NCI-H2196 (cell line): ENCODE data around the gene SHCBP1.

ENCODE experiments used
- DNase-seq: peaks from one replicate; lab custom pipeline; 2025; ENCODE audit not compliant: unreplicated experiment; lab: John Stamatoyannopoulos, UW

The SHCBP1 gene

DNA sequence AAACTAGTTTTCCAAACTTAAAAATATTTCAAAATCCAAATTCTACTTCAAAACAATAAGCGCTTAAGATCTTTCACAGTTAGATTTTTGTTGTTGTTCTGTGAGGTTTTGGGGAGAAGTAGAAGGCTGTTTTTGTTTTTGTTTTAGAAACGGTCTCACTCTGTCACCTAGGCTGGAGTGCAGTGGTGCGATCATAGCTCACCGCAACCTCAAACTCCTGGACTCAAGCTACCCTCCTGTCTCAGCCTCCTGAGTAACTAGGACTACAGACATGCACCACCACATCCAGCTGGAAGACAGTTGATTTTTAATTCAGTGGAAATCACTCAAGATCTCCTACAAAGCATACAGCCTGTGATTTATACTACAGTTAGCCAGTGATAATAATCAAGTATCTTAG lies 2.7 kb downstream of the SHCBP1 start:
- no peak for DNase-seq

DNA sequence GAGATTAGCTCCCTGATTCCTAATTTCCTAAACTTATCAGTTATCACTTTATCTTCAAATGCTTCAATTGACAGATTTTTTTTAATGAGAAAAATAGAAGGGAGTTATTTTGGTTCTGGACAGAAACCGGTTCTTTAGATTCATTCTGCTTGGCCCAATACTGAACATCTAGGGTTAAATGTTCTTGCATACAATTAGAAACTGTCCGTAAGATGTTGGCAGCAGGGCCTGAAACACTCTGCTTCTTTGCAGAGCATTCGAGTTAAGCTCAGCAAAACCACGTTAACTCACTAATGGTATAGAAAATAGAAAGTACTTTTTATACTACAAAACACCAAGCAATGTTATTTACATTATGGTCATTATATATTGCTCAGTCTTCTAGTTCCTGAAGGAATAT lies 7.2 kb downstream of the SHCBP1 start:
- no peak for DNase-seq

DNA sequence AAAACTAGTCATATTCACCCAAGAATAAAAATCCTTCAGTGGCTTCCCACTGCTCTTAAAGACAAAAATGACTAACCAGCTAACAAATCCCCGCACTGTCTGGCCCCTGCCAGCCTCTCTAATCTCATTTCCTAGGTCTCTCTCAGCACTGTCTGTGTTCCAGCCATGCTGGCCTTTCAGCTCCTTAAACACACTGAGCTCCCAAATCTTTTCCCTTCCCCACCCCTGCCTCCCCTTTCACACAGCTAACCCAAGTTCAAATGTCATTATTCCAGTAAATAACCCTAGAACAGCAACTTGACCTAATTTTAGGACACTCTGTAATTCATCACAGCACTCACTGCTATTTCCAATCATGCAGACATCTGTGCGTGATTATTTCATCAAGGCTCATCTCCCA lies 7.8 kb downstream of the SHCBP1 start:
- no peak for DNase-seq

DNA sequence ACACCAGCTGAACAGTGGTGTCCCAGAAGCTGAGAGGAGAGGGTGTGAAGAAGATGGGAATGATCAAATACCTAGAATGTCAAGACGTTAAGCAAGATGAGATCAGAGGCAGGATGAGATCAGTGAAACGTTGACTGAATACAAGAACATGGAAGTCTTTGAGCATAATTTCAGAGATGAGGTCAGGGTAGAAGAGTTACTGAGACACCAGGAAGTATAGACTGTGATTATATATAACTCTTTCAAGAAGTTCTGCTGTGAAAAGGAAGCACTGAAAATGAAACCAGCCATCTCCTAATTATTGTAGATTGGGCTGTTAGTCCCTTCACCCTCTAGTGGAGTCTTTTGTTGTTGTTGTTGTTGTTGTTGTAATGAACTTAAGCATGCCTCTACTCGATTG lies 9.1 kb downstream of the SHCBP1 start:
- DNase-seq = no peak

DNA sequence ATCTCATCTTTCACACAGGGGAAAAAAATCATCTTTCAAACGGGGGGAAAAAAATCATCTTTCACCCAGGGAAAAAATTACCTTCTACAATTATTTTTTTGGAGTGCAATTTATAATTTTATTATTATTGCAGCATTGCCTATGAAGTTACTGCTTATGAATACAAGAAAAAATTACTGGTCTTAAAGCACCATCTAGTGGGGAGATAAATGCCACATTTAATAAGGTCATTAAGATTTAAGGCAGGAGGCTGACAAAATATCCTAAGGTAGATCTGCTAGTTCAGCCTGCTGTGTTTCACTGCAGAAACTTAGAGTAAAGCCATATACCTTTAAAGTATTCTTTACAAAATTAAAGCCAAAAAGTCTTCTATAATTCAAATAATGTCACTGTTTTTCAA lies 13.7 kb downstream of the SHCBP1 start:
- DNase-seq = no peak

DNA sequence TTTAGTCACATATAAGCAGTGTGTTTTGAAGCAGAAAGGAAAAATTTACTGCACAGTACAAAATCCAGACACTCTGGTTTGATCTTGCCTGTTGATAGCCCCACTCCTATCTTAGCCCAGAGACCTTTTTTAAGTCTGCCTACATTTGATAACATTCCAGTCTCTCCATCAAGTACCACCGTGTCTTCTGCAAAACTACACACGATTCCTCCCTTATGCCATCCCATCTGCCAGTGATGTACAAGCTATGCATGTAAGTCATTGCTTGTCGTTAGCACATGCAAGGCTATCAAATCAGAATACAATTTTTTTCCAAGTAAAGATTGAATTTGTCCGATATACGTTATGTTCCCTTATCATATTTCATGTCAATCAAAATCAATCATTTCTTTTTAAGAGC lies 14.9 kb downstream of the SHCBP1 start:
- DNase-seq = no peak

DNA sequence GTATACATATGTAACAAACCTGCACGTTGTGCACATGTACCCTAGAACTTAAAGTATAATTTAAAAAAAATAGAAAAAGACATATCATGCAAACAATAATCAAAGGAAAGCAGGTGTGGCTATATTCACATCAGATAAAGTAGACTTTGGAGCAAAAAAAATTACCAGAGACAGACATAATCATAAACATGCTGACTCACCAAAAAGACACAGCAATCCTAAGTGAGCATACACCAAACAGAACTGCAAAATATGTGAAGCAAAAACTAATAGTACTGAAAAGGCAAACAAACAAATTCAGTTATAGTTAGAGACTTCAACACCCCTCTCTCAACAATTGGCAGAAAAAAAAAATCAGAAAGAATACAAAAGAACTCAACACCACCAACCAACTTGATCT lies 29.9 kb downstream of the SHCBP1 start:
- no peak for DNase-seq

DNA sequence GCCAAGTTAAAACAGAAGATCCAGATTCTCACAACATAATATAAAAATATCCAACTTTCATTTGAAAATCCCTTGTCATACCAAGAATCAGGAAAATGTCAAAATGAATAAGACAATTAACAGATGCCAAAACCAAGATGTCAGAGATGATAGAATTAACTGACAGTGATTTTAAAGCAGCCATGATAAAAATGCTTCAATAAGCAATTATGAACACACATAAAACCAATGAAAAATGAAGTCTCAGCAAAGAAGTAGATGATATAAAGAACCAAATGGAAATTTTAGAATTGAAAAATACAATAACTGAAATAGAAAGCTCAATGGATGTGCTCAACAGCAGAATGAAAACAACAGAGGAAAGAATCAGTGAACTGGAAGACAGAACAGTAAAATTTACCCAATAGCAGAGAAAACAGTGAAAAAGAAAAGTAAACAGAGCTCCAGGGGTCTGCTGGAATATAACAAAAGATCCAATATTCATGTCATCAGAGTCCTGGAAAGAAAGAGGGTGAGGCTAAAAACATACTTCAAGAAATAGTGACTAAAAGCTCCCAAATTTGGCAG lies 35.1 kb downstream of the SHCBP1 start:
- DNase-seq = no peak

DNA sequence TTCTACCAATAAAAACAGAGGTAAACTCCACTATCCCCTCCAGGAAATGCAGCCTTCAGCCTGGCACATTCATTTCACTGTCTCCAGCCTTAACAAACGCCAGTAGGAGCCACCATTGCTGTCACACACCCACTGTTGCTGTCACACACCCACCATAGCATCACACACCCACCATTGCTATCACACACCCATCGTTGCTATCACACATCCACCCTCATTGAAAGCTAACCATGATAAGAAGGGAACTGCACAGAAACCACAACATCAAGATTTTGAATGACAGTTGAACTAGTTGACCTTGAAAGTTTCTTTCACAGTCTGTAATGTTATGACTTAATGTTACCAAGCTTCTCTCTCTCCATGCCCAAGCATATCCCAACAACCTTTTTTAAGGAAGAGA lies 38.1 kb downstream of the SHCBP1 start:
- DNase-seq = no peak

DNA sequence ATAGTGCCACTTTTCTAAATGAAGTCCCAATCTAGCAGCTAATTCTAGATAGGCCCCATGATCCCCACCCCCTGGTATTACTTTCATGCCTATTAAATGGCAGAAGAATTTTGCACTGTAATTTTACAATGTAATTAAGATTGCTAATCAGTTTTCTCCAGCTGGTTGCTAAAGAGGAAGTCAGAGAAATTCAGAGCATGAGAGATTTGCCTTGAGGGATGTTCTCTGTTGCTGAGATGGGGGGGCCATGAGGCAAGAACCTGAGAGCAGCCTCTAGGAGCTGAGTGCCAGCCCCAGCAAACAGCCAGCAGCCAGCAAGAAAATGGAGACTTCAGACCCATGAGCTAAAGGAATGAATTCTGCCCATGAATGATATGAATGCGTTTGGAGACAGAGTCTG lies 38.9 kb downstream of the SHCBP1 start:
- no peak for DNase-seq

DNA sequence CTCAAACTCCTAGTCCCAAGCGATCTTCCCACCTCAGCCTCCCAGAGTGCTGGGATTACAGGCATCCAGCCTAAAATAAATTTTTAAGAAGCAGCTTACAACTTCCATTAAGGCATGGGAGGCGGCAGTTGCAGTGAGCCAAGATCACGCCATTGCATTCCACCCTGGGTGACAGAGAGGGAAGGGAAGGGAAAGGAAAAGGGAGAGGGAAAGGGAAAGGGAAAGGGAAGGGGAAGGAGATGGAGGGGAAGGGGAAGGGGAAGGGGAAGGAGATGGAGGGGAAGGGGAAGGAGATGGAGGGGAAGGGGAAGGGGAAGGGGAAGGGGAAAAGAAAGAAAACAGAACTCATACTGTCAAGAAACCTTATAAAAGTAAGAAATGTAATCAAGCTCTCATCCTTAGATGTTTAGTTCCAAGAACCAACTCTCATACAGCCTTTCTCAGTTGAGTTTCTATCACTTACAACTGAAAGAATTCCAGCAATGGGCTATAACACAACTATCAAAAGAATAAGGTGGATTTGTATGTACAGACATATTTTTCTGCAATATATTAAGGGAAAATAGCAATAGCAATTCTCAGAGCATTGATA lies 43.1 kb downstream of the SHCBP1 start:
- DNase-seq = no peak

DNA sequence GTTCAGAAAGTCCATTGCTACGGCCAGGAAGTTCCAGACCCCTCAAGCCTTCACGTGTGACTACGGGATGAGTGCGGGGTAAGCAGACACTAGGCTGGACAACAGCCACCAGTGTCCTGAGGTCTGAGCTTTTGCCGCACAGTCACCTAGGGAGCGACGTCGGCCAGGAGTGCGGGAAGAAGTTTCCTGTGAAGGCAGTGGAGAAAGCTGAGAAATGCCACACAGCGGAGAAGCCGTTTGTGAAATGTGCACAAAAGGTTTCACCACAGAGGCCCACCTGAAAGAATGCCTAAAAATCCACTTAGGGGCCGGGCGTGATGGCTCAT lies 47.4 kb downstream of the SHCBP1 start:
- no peak for DNase-seq

DNA sequence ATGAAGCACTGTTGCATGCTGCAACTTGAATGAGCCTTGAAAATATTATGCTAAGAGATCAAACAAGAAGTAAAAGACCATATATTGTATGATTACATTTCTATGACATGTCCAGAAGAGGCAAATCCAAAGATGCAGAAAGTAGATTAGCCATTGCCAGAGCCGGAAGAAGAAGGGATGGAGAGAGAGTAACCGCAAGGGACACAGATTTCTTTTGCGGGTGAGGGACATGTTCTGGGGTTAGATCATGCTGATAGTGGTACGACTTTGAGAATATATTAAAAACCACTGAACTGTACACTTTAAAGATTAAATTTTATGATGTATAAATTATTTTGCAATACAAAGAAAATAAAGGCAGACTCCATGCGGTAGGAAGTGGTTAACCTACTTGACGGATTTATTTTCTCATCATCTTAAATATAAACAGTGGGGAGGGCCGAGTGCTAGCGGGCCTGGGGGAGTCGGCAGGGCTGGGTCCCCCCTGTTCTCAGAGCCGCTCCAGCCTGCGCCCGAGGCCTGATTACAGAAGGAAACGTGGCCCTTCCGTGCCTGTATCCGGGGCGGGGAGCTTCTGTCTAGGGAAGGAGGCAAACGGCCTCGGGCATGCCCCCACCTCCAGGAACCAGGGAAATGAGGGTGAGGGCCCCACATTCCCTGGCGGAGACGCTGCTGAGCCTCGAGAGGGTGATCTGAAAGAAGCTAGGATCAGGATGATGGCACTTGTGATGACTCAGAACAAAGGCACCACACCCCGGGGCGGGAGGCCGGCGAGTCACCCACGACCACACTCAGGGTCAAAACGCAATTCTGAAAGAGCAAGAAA lies 48.0 kb downstream of the SHCBP1 start:
- no peak for DNase-seq

DNA sequence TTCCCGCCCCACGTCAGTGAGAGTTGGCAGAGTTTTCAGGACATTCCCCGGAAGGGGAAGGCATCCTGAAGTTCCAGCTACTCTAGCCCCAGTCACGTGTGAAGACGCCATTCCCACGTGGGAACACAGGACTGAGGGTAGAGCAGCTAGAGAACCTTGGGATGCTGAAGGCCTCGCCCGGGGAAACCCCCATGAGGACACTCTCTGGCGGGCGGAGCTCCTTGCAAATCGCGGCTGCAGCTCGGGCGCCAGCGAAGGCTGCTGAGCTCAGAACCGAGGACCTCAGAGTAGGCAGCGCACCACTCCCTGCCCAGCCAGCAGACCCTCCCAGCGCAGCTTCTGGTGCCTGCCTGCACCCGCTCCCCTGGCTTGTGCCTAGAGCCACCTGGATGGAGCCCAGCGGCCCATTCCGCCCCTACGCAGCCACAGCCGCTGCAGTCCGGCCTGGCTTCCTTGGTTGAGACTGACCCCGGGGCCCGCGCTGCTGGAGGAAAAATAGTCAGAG lies 51.9 kb downstream of the SHCBP1 start:
- no peak for DNase-seq

DNA sequence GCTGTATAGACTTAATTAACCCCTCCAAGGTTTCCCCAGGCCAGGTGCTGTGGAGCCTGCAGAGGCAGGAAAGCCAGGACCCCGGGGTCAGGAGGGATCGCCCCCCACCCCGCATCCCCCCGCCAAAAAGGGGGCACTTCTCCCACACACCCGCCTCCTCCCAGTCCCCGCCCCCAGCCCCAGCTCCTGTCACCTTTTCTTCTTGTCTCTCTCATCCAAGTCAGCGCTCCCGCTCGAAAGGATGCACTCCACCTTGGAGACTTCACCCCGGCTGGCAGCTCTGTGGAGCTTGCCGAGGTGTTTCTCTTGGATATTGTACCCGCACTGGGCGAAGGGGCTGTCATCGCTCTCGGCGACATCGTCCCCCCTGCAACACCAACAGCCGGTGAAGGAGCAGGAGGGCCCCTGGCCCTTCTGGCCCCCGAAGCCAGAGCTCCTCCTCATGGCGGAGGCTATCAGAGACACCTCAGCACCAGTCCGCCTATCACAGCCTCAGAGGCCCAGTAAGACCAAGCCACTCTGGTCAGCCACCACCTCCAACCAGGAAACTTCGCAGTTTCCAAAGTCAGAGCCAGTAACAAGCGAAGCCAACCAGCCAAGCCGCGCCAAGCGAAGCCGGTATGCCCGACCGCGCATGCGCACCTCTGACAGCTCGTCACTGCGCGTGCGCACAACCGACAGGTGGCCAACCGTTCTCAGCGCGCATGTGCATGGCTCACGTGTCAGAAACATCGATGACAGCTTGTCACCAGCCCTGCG lies 52.5 kb downstream of the SHCBP1 start:
- DNase-seq = no peak

DNA sequence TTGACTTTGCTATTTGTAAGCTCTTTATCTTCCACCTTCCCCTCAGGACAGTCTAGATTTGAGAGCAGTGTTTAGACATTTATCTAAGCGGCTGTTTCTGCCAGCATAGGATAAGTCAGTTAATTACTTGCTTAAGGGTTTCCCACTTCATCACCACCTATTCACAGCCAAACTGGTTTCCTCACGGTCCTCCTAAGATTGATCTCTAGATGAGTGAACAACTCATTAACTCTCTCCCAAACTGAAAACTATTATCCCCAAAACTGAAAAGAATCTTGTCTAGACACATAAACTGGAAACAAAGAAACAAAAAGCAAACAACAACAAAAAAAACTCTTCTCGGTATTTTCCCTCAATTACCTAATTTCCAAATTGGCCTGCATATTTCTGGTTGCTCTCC lies 58.2 kb downstream of the SHCBP1 start:
- no peak for DNase-seq

DNA sequence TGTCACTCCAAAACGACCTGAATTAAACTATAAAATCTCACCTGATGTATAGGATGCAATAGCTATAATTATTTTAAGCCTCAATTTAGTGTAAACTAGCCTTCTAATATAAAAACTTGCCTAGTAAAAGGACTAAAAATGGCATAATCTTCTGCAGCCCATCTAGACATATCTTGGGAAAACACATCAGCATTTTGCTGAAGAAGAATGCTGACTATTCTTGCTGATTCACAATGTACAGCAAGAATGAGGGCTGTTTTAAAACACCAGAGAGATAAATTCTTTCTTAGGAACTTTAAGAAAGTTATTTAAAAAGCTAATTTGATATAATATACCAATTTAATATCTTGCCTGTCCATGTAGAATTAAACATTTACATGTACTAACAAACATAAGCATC lies 63.2 kb downstream of the SHCBP1 start:
- no peak for DNase-seq

DNA sequence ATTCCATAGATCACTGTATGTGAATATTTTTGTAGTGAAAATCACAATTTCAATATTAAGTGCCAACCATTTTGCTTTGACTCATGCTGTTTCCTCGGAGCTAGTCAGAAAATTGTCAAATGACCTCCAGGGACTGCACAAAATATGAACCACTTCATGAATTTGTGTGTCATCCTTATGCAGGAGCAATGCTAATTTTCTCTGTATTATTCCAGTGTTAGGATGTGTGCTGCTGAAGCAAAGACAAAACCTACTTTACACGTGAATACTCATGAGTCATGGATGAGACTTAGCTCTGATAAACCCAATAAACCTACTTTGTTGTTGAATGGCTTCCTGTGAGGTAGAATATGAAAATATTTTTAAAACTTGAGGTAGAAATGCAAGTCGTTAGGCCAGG lies 65.2 kb downstream of the SHCBP1 start:
- no peak for DNase-seq

DNA sequence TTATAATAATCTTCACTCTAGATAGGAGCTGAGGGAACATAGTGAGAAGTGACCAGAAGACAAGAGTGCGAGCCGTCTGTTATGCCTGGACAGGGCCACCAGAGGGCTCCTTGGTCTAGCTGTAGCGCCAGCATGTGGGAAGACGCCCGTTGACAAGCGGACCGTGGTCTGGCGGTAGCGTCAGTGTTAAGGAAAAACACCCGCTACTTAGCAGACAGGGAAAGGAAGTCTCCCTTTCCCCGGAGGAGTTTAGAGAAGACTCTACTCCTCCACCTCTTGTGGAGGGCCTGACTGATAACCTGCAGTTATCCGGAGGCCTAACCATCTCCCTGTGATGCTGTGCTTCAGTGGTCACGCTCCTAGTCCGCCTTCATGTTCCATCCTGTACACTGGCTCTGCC lies 66.7 kb downstream of the SHCBP1 start:
- DNase-seq = peak; percentile 15

DNA sequence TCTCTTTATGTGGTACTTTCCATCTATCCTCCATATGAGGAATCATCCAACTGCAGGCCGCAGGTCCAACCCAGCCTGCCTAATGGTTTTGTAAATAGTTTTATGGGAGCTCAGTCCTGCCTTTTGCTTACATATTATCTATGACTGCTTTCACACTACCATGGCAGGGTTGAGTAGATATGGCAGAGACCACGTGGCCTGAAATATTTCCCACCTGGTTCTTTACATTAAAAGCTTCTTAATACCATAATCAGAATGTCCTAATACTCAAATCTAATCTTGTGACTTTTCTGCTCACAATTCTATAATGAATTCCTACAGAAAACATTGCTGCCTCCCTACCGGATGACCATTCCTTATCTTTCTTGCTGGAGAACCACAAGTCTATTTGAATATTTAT lies 71.7 kb downstream of the SHCBP1 start:
- DNase-seq = no peak
